Neural progenitor cell (in vitro differentiated cells): ENCODE measurements around the gene MYH7. TPM values are rescaled to one million over a fixed set of nuclear protein-coding genes. Genes with fewer than 3 reads are reported as not detected.

Experiments used
- DNase-seq: peaks from one replicate; pipeline ENCODE4 v3.0.0-alpha.2; 2016; ENCODE audit warnings: low spot score
- H2AFZ ChIP-seq: fragments of 200-600 bp; sonication (generic); replicated peaks from 2 replicates; pipeline ENCODE4 v1.6.1; 2016; ENCODE audit warnings: antibody characterized with exemption
- H3F3A ChIP-seq: fragments of 200-600 bp; sonication (generic); 2 replicates; pipeline ENCODE4 v1.6.1; 2016; ENCODE audit warnings: antibody characterized with exemption, low read depth
- H3K27ac ChIP-seq: fragments of 200-600 bp; sonication (generic); 2 replicates; pipeline ENCODE4 v1.5.1; 2016; ENCODE audit warnings: mild to moderate bottlenecking
- H3K27me3 ChIP-seq: fragments of 200-600 bp; sonication (generic); 2 replicates; pipeline ENCODE4 v1.6.1; 2016; ENCODE audit warnings: mild to moderate bottlenecking, moderate library complexity
- H3K36me3 ChIP-seq: fragments of 200-600 bp; sonication (generic); 2 replicates; pipeline ENCODE4 v1.5.1; 2016
- H3K4me1 ChIP-seq: fragments of 200-600 bp; sonication (generic); 2 replicates; pipeline ENCODE4 v1.6.1; 2016; ENCODE audit warnings: mixed run types
- H3K4me2 ChIP-seq: fragments of 200-600 bp; sonication (generic); 2 replicates; pipeline ENCODE4 v1.6.1; 2016
- H3K4me3 ChIP-seq: fragments of 200-600 bp; sonication (generic); 2 replicates; pipeline ENCODE4 v1.5.1; 2016
- H3K79me2 ChIP-seq: fragments of 200-600 bp; sonication (generic); 2 replicates; pipeline ENCODE4 v1.6.1; 2016; ENCODE audit warnings: low read depth
- H3K9ac ChIP-seq: fragments of 200-600 bp; sonication (generic); 2 replicates; pipeline ENCODE4 v1.6.1; 2016
- H3K9me3 ChIP-seq: fragments of 200-600 bp; sonication (generic); 2 replicates; pipeline ENCODE4 v1.5.1; 2016; ENCODE audit warnings: low read depth
- H4K20me1 ChIP-seq: fragments of 200-600 bp; sonication (generic); 2 replicates; pipeline ENCODE4 v1.6.1; 2016; ENCODE audit warnings: low read depth
- H3K27ac Mint-ChIP-seq: 3 replicates; pipeline ENCODE4 v1.8.0; 2021; ENCODE audit warnings: mixed read lengths
- H3K27me3 Mint-ChIP-seq: 2 replicates; pipeline ENCODE4 v1.8.0; 2022; ENCODE audit warnings: low read depth, mild to moderate bottlenecking, inconsistent platforms, moderate library complexity, mixed read lengths; ENCODE audit not compliant: insufficient read depth
- H3K36me3 Mint-ChIP-seq: 3 replicates; pipeline ENCODE4 v1.8.0; 2021; ENCODE audit warnings: mixed read lengths
- H3K4me1 Mint-ChIP-seq: 3 replicates; pipeline ENCODE4 v1.8.0; 2021; ENCODE audit warnings: mixed read lengths
- H3K4me3 Mint-ChIP-seq: 3 replicates; pipeline ENCODE4 v1.8.0; 2021; ENCODE audit warnings: mild to moderate bottlenecking, moderate library complexity, mixed read lengths
- H3K9me3 Mint-ChIP-seq: 3 replicates; pipeline ENCODE4 v1.8.0; 2020; ENCODE audit warnings: mixed read lengths
- CTCF ChIP-seq: fragments of 200-600 bp; sonication (generic); IDR thresholded peaks from 2 replicates; pipeline ENCODE4 v1.5.1; 2017; ENCODE audit warnings: antibody characterized with exemption, mild to moderate bottlenecking
- EZH2 ChIP-seq: fragments of 200-600 bp; sonication (generic); IDR thresholded peaks from 2 replicates; pipeline ENCODE4 v1.6.1; 2017; ENCODE audit warnings: antibody characterized with exemption, mild to moderate bottlenecking, moderate library complexity
- EZH2phosphoT487 ChIP-seq: fragments of 200-600 bp; sonication (generic); IDR thresholded peaks from 2 replicates; pipeline ENCODE4 v1.6.1; 2017; ENCODE audit warnings: antibody characterized with exemption
- total RNA-seq: library from RNA; depleted of rRNA; stranded (reverse); fragments of >200 nt; gene quantifications from 2 replicates; pipeline ENCODE4 v1.2.3, GENCODE V29; 2015; ENCODE audit warnings: low replicate concordance

Gene MYH7
- total RNA-seq, 1 donor from 2014 or later = not detected

GRCh38 chr14:23384364-23385080, 50.9 kb downstream of the MYH7 start:
- Histone ChIP-seq H3K36me3 (no peaks in the 10 kb centered on the region), H3F3A (no peaks in the 10 kb centered on the region), H3K4me1 (no peaks in the 10 kb centered on the region), H3K27me3 (no peaks in the 10 kb centered on the region), H3K27ac (no peak overlapping the region), H3K79me2 (no peaks in the 10 kb centered on the region), H3K9ac (no peak overlapping the region), H3K4me3 (no peak overlapping the region), H3K9me3 (no peaks in the 10 kb centered on the region), H2AFZ (no peak overlapping the region), H3K4me2 (no peak overlapping the region), H4K20me1 (no peaks in the 10 kb centered on the region)
- no peak for DNase-seq
- no peak for TF ChIP-seq EZH2phosphoT487
- no peak for TF ChIP-seq EZH2
- TF ChIP-seq CTCF = no peak
- Mint-ChIP-seq H3K27ac (no peak overlapping the region), H3K4me1 (peaks cover 12% of the 10 kb centered on the region), H3K4me3 (no peak overlapping the region), H3K27me3 (peaks cover 10% of the 10 kb centered on the region), H3K36me3 (no peaks in the 10 kb centered on the region), H3K9me3 (no peaks in the 10 kb centered on the region)

DNA sequence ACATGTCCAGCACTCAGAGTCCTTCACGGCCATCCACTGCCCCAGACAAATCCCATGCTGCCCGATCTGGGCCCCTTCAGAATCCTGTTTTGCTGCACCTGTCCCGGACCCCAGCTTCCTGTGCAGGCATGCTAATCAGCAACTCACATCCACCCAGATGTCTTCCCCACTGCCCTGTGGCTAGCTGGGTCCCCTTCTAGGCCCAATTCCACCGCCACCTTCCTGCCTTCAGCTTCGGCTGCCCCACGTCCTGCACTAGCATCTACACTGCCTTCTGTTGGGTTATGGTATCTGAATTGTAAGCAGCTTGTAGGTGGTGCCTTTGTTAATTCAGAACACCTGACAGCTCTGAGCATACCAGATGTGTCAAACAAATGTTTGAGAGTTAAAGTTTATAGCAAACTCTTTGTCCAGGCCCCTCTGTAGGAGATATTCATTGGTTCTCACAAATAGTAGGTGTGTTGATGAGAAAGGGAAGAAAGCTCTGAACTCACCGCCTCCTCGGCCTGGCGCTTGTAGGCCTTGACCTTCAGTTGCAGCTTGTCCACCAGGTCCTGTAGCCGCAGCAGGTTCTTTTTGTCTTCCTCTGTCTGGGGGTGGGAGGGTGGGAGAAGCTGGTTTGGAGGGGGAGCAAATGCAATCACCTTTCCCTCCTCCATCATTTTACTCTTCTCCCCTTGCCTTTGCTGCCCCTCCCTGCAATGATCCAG, 52.6 kb downstream of the MYH7 start:
- Histone ChIP-seq H3K4me1 (no peaks in the 10 kb centered on the region), H4K20me1 (no peaks in the 10 kb centered on the region), H3K4me3 (no peak overlapping the region), H3K27ac (no peak overlapping the region), H3K9ac (no peak overlapping the region), H3F3A (no peaks in the 10 kb centered on the region), H3K9me3 (no peaks in the 10 kb centered on the region), H3K79me2 (no peaks in the 10 kb centered on the region), H2AFZ (no peak overlapping the region), H3K4me2 (no peak overlapping the region), H3K27me3 (no peaks in the 10 kb centered on the region), H3K36me3 (no peaks in the 10 kb centered on the region)
- TF ChIP-seq CTCF = no peak
- TF ChIP-seq EZH2phosphoT487 = no peak
- TF ChIP-seq EZH2 = no peak
- Mint-ChIP-seq H3K4me1 (peaks cover 15% of the 10 kb centered on the region), H3K27me3 (peaks cover 12% of the 10 kb centered on the region), H3K27ac (peak overlapping the region; percentile 10), H3K4me3 (peak overlapping the region; percentile 22), H3K9me3 (no peaks in the 10 kb centered on the region), H3K36me3 (no peaks in the 10 kb centered on the region)
- DNase-seq = no peak

DNA sequence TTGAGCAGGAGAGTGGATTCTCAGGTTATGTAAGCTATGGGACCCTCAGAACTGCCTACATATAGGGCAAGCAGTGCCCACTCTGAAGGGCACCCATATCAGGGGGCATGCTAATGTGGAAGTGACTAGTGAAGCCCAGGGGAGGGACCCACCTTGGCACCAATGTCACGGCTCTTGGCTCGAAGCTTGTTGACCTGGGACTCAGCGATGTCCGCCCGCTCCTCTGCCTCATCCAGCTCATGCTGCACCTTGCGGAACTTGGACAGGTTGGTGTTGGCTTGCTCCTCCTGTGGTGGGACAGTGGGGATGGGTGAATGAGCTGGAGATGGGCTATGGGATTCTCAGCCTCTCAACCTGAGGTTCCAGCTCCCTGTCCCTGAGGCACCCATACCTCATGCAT, 53.2 kb downstream of the MYH7 start:
- Mint-ChIP-seq H3K9me3 (no peaks in the 10 kb centered on the region), H3K27me3 (peaks cover 9% of the 10 kb centered on the region), H3K27ac (peak overlapping the region; percentile 10), H3K4me3 (no peak overlapping the region), H3K4me1 (peaks cover 17% of the 10 kb centered on the region), H3K36me3 (no peaks in the 10 kb centered on the region)
- no peak for DNase-seq
- H3K9me3 ChIP-seq = no peaks in the 10 kb centered on the region
- no peaks in the 10 kb centered on the region for H4K20me1 ChIP-seq
- H3K4me3 ChIP-seq = no peak overlapping the region
- TF ChIP-seq CTCF = no peak
- no peak for TF ChIP-seq EZH2
- TF ChIP-seq EZH2phosphoT487 = no peak
- H3K27ac ChIP-seq = no peak overlapping the region
- H3K4me2 ChIP-seq = no peak overlapping the region
- no peaks in the 10 kb centered on the region for H3K27me3 ChIP-seq
- H3K4me1 ChIP-seq = no peaks in the 10 kb centered on the region
- H3K36me3 ChIP-seq = no peaks in the 10 kb centered on the region
- H3F3A ChIP-seq = no peaks in the 10 kb centered on the region
- H2AFZ ChIP-seq = no peak overlapping the region
- H3K79me2 ChIP-seq = no peaks in the 10 kb centered on the region
- H3K9ac ChIP-seq = no peak overlapping the region
